Esophagus (tissue), 2 donors: ENCODE results near the gene IP6K1. TPM values are rescaled to one million over a fixed set of nuclear protein-coding genes. Genes with fewer than 3 reads are reported as not detected.
"Not testable (repeated sequence)": the region's sequence is repeated elsewhere in the genome, so short reads cannot be mapped to it uniquely, and the experiment has no call there.

Experiments used
- H3K27ac ChIP-seq, 2 donors: one replicate each; pipeline ENCODE4 v1.5.1; 2013; ENCODE audit warnings: low read depth in 2 of 2, mild to moderate bottlenecking in 2 of 2, inconsistent platforms in 1 of 2, low read length in 1 of 2, moderate library complexity in 1 of 2
- H3K27me3 ChIP-seq, 2 donors: one replicate each; pipeline ENCODE4 v1.6.1; 2013; ENCODE audit warnings: low read length in 2 of 2, control low read depth in 1 of 2, mild to moderate bottlenecking in 1 of 2; ENCODE audit not compliant: insufficient read depth in 2 of 2, control insufficient read depth in 1 of 2
- H3K36me3 ChIP-seq, 2 donors: one replicate each; pipeline ENCODE4 v1.6.1; 2013; ENCODE audit warnings: low read length in 1 of 2; ENCODE audit not compliant: control insufficient read depth in 2 of 2, insufficient read depth in 2 of 2
- H3K4me1 ChIP-seq, 2 donors: one replicate each; pipeline ENCODE4 v1.6.1; 2013; ENCODE audit warnings: low read length in 1 of 2; ENCODE audit not compliant: control insufficient read depth in 2 of 2, insufficient read depth in 2 of 2
- H3K4me3 ChIP-seq, 2 donors: one replicate each; pipeline ENCODE4 v1.5.1; 2013; ENCODE audit warnings: low read length in 2 of 2, mild to moderate bottlenecking in 2 of 2, low read depth in 1 of 2, moderate library complexity in 1 of 2
- H3K9me3 ChIP-seq, 2 donors: one replicate each; pipeline ENCODE4 v1.6.1; 2013; ENCODE audit warnings: mild to moderate bottlenecking in 2 of 2, low read depth in 1 of 2, low read length in 1 of 2, moderate library complexity in 1 of 2; ENCODE audit not compliant: control insufficient read depth in 2 of 2, insufficient read depth in 1 of 2
- WGBS, 2 donors: extraction: QIAGEN DNeasy Blood & Tissue Kit; methylation state at CpG; one replicate each; pipeline ENCODE4 v1.1.7; 2013; 5-methylcytosine and 5-hydroxymethylcytosine counted together
- polyA plus RNA-seq, 2 donors: library from polyadenylated mRNA; stranded (reverse); fragments of 200-250 nt; gene quantifications; one replicate each; pipeline ENCODE4 v1.2.3, GENCODE V29; 2013
- donor health status: healthy with polysubstance abuse.
- donor health status: Bipolar disorder and iron deficiency.

IP6K1 gene
- polyA plus RNA-seq, 2 donors = 11.5 to 14.1 TPM

GRCh38 chr3:49687424-49687795 is 98.9 kb downstream of the IP6K1 start:
- H3K27me3 ChIP-seq, H3K27ac ChIP-seq, H3K4me3 ChIP-seq, H3K9me3 ChIP-seq: not testable (repeated sequence)
- 84 to 90% methylated on average over 10 to 12 of the region's 12 CpGs for WGBS, 2 donors
- Histone ChIP-seq H3K4me1 (peaks cover 0 to 11% of the 10 kb centered on the region in 2 donors), H3K36me3 (peaks cover 7 to 18% of the 10 kb centered on the region in 2 donors)

- H3K27me3 ChIP-seq, H3K27ac ChIP-seq, H3K9me3 ChIP-seq: not testable (repeated sequence)
- H3K4me3 ChIP-seq = peak overlapping the region; percentile 31 to 49
- peaks cover 0 to 11% of the 10 kb centered on the region in 2 donors for H3K4me1 ChIP-seq
- 13 to 16% methylated on average over 41 to 44 of the region's 44 CpGs for WGBS, 2 donors
- H3K36me3 ChIP-seq = peaks cover 12 to 23% of the 10 kb centered on the region in 2 donors
Measured at GRCh38 chr3:49686769-49687423, 99.4 kb downstream of the IP6K1 start.

GRCh38 chr3:49686346-49686745 is 100.0 kb downstream of the IP6K1 start:
- not testable (repeated sequence) for H3K9me3 ChIP-seq, H3K27me3 ChIP-seq
- 2 to 5% methylated on average over 25 of the region's 29 CpGs for WGBS, 2 donors
- peak overlapping the region; percentile 31 to 49 for H3K4me3 ChIP-seq
- peaks cover 12 to 29% of the 10 kb centered on the region in 2 donors for H3K36me3 ChIP-seq
- peaks cover 0 to 11% of the 10 kb centered on the region in 2 donors for H3K4me1 ChIP-seq
- H3K27ac ChIP-seq = peak overlapping the region in 1 of 2 donors; percentile 15

GRCh38 chr3:49685846-49686245 is 100.5 kb downstream of the IP6K1 start:
- not testable (repeated sequence) for H3K27ac ChIP-seq
- 12 to 27% methylated on average over 30 to 35 of the region's 36 CpGs for WGBS, 2 donors
- H3K4me3 ChIP-seq = peak overlapping the region in 1 of 2 donors; percentile 9

GRCh38 chr3:49685103-49685502 is 101.2 kb downstream of the IP6K1 start:
- peaks cover 20 to 41% of the 10 kb centered on the region in 2 donors for H3K36me3 ChIP-seq
- not testable (repeated sequence) for H3K4me3 ChIP-seq
- WGBS, 2 donors = 93 to 94% methylated on average over 10 of the region's 10 CpGs

More at GRCh38 chr3:49685846-49686245, 100.5 kb downstream of the IP6K1 start:
- H3K4me1 ChIP-seq, H3K9me3 ChIP-seq, H3K27me3 ChIP-seq: not testable (repeated sequence)
- H3K36me3 ChIP-seq = peaks cover 15 to 33% of the 10 kb centered on the region in 2 donors

GRCh38 chr3:49684453-49684852 is 101.9 kb downstream of the IP6K1 start:
- not testable (repeated sequence) for H3K4me1 ChIP-seq, H3K4me3 ChIP-seq, H3K27ac ChIP-seq, H3K27me3 ChIP-seq, H3K9me3 ChIP-seq
- H3K36me3 ChIP-seq = peaks cover 25 to 46% of the 10 kb centered on the region in 2 donors
- WGBS, 2 donors = 94 to 98% methylated on average over 2 of the region's 2 CpGs

More at GRCh38 chr3:49685103-49685502, 101.2 kb downstream of the IP6K1 start:
- H3K4me1 ChIP-seq, H3K9me3 ChIP-seq, H3K27me3 ChIP-seq, H3K27ac ChIP-seq: not testable (repeated sequence)

GRCh38 chr3:49683162-49683561 is 103.2 kb downstream of the IP6K1 start:
- peaks cover 0 to 3% of the 10 kb centered on the region in 2 donors for H3K4me1 ChIP-seq
- H3K27ac ChIP-seq = no peak overlapping the region
- H3K36me3 ChIP-seq = peaks cover 35 to 59% of the 10 kb centered on the region in 2 donors
- WGBS, 2 donors = 87 to 93% methylated on average over 6 of the region's 6 CpGs
- H3K9me3 ChIP-seq = no peaks in the 10 kb centered on the region
- no peaks in the 10 kb centered on the region for H3K27me3 ChIP-seq
- no peak overlapping the region for H3K4me3 ChIP-seq

GRCh38 chr3:49681543-49681942 is 104.8 kb downstream of the IP6K1 start:
- Histone ChIP-seq H3K4me1 (no peaks in the 10 kb centered on the region), H3K27ac (no peak overlapping the region), H3K27me3 (no peaks in the 10 kb centered on the region), H3K4me3 (no peak overlapping the region), H3K36me3 (peaks cover 35 to 74% of the 10 kb centered on the region in 2 donors), H3K9me3 (no peaks in the 10 kb centered on the region)
- WGBS, 2 donors = 81 to 85% methylated on average over 4 of the region's 4 CpGs

- WGBS, 2 donors = 95 to 96% methylated on average over 2 of the region's 2 CpGs
- Histone ChIP-seq H3K36me3 (peaks cover 35 to 77% of the 10 kb centered on the region in 2 donors), H3K27ac (no peak overlapping the region), H3K4me3 (no peak overlapping the region), H3K9me3 (no peaks in the 10 kb centered on the region), H3K27me3 (no peaks in the 10 kb centered on the region), H3K4me1 (no peaks in the 10 kb centered on the region)
Measured at GRCh38 chr3:49681232-49681522, 105.2 kb downstream of the IP6K1 start.

- Histone ChIP-seq H3K27ac (no peak overlapping the region), H3K9me3 (no peaks in the 10 kb centered on the region), H3K4me1 (peaks cover 0 to 3% of the 10 kb centered on the region in 2 donors), H3K27me3 (no peaks in the 10 kb centered on the region), H3K4me3 (no peak overlapping the region), H3K36me3 (peaks cover 35 to 82% of the 10 kb centered on the region in 2 donors)
- 85 to 88% methylated on average over 7 of the region's 7 CpGs for WGBS, 2 donors
Measured at GRCh38 chr3:49680493-49681231, 105.7 kb downstream of the IP6K1 start.
